WERI-Rb-1 (cell line): ENCODE data around the gene CNTN5.

Experiments
- DNase-seq: peaks from one replicate; pipeline ENCODE4 v3.0.0-alpha.2; 2020
- H3K27ac ChIP-seq: fragments of 250-450 bp; sonication (Bioruptor Pico); 2 replicates; pipeline ENCODE4 v1.5.1; 2020; ENCODE audit warnings: mild to moderate bottlenecking, moderate library complexity
- H3K27me3 ChIP-seq: fragments of 250-450 bp; sonication (Bioruptor Pico); 2 replicates; pipeline ENCODE4 v1.5.1; 2021; ENCODE audit warnings: mild to moderate bottlenecking, low read depth, moderate library complexity; ENCODE audit not compliant: insufficient read depth, severe bottlenecking
- H3K36me3 ChIP-seq: fragments of 250-450 bp; sonication (Bioruptor Pico); 2 replicates; pipeline ENCODE4 v1.5.1; 2020; ENCODE audit warnings: mild to moderate bottlenecking, moderate library complexity
- H3K4me3 ChIP-seq: 2 replicates; pipeline ENCODE4 v1.5.1; 2011; ENCODE audit warnings: low read depth, mild to moderate bottlenecking, control low read depth, low read length
- H3K9me3 ChIP-seq: fragments of 250-450 bp; sonication (Bioruptor Pico); 2 replicates; pipeline ENCODE4 v1.5.1; 2021; ENCODE audit warnings: mild to moderate bottlenecking, moderate library complexity; ENCODE audit not compliant: severe bottlenecking
- CTCF ChIP-seq: IDR thresholded peaks from 2 replicates; pipeline ENCODE4 v1.5.1; 2011; ENCODE audit warnings: low read depth, mild to moderate bottlenecking, control low read depth, inconsistent platforms, low read length

The CNTN5 gene

GRCh38 chr11:99422581-99423427 lies 402.1 kb downstream of the CNTN5 start:
- Histone ChIP-seq H3K4me3 (no peak overlapping the region), H3K27ac (no peak overlapping the region), H3K27me3 (no peaks in the 10 kb centered on the region), H3K36me3 (no peaks in the 10 kb centered on the region), H3K9me3 (no peaks in the 10 kb centered on the region)
- DNase-seq: no peak
- TF ChIP-seq CTCF: no peak

GRCh38 chr11:99423428-99423983 lies 402.8 kb downstream of the CNTN5 start:
- Histone ChIP-seq H3K9me3 (no peaks in the 10 kb centered on the region), H3K36me3 (no peaks in the 10 kb centered on the region), H3K4me3 (no peak overlapping the region), H3K27me3 (no peaks in the 10 kb centered on the region), H3K27ac (no peak overlapping the region)
- no peak for DNase-seq
- no peak for TF ChIP-seq CTCF

GRCh38 chr11:99424313-99425084 lies 403.8 kb downstream of the CNTN5 start:
- Histone ChIP-seq H3K27me3 (no peaks in the 10 kb centered on the region), H3K27ac (no peak overlapping the region), H3K4me3 (no peak overlapping the region), H3K9me3 (no peaks in the 10 kb centered on the region), H3K36me3 (no peaks in the 10 kb centered on the region)
- TF ChIP-seq CTCF: no peak
- no peak for DNase-seq

GRCh38 chr11:99425596-99425995 lies 404.8 kb downstream of the CNTN5 start:
- TF ChIP-seq CTCF: no peak
- Histone ChIP-seq H3K4me3 (no peak overlapping the region), H3K9me3 (no peaks in the 10 kb centered on the region)

GRCh38 chr11:99432677-99433076 lies 411.9 kb downstream of the CNTN5 start:
- TF ChIP-seq CTCF: no peak
- Histone ChIP-seq H3K36me3 (no peaks in the 10 kb centered on the region), H3K9me3 (no peaks in the 10 kb centered on the region), H3K27me3 (no peaks in the 10 kb centered on the region), H3K27ac (no peak overlapping the region), H3K4me3 (no peak overlapping the region)
- DNase-seq: no peak

More at GRCh38 chr11:99425596-99425995, 404.8 kb downstream of the CNTN5 start:
- Histone ChIP-seq H3K27ac (no peak overlapping the region), H3K36me3 (no peaks in the 10 kb centered on the region), H3K27me3 (no peaks in the 10 kb centered on the region)
- no peak for DNase-seq
